GM23338 (cell line): Measurements from ENCODE around the gene SORBS1.

Experiments
- CREB1 ChIP-seq: fragments of 250-450 bp; sonication (Bioruptor Pico); IDR thresholded peaks from 2 replicates; pipeline ENCODE4 v1.5.0; 2020; ENCODE audit warnings: low read depth, mild to moderate bottlenecking, moderate library complexity
- CTCF ChIP-seq, 2 experiments: fragments of 200-600 bp in 1 of 2; sonication (generic) in 1 of 2; conservative IDR thresholded peaks; 2 replicates each; pipeline versions ENCODE4 v1.5.1 to v1.6.1; 2016 to 2017; ENCODE audit warnings: antibody characterized with exemption in 2 of 2, low read depth in 2 of 2, mild to moderate bottlenecking in 2 of 2, moderate library complexity in 1 of 2
- ETS1 ChIP-seq: IDR thresholded peaks from 2 replicates; pipeline ENCODE4 v1.6.1; 2016; ENCODE audit warnings: antibody characterized with exemption
- EZH2 ChIP-seq: fragments of 200-600 bp; sonication (generic); IDR thresholded peaks from one replicate; pipeline ENCODE4 v1.8.0; 2017; ENCODE audit warnings: antibody characterized with exemption, mild to moderate bottlenecking, low read depth; ENCODE audit not compliant: unreplicated experiment
- EZH2phosphoT487 ChIP-seq: fragments of 200-600 bp; sonication (generic); IDR thresholded peaks from one replicate; pipeline ENCODE4 v1.8.1; 2018; ENCODE audit warnings: antibody characterized with exemption; ENCODE audit not compliant: unreplicated experiment
- JUNB ChIP-seq: IDR thresholded peaks from one replicate; pipeline ENCODE4 v1.6.1; 2016; ENCODE audit warnings: antibody characterized with exemption; ENCODE audit not compliant: unreplicated experiment
- NANOG ChIP-seq: IDR thresholded peaks from 2 replicates; pipeline ENCODE4 v1.6.1; 2016; ENCODE audit warnings: antibody characterized with exemption, borderline replicate concordance
- POLR2AphosphoS5 ChIP-seq: IDR thresholded peaks from 2 replicates; pipeline ENCODE4 v1.6.1; 2016; ENCODE audit warnings: antibody characterized with exemption, low read depth
- REST ChIP-seq: IDR thresholded peaks from one replicate; pipeline ENCODE4 v1.6.1; 2018; ENCODE audit warnings: antibody characterized with exemption; ENCODE audit not compliant: unreplicated experiment
- ZNF114 ChIP-seq: fragments of 250-450 bp; sonication (Bioruptor Pico); IDR thresholded peaks from 2 replicates; pipeline ENCODE4 v1.5.0; 2020; ENCODE audit warnings: mild to moderate bottlenecking, moderate library complexity
- ZNF331 ChIP-seq: fragments of 250-450 bp; sonication (Bioruptor Pico); IDR thresholded peaks from 2 replicates; pipeline ENCODE4 v1.5.0; 2020; ENCODE audit warnings: low read depth, mild to moderate bottlenecking, moderate library complexity

- no peak for TF ChIP-seq CTCF (conservative IDR thresholded peaks at IDR 0.05; ENCODE audit: low read depth in 2 of 2)
- no peak for TF ChIP-seq EZH2
- TF ChIP-seq POLR2AphosphoS5, result no peak
- no peak for TF ChIP-seq CREB1 (CRISPR knock-in tag)
- TF ChIP-seq EZH2phosphoT487, result no peak
- TF ChIP-seq ZNF331 (CRISPR knock-in tag), result no peak
- no peak for TF ChIP-seq NANOG
- no peak for TF ChIP-seq REST
- TF ChIP-seq JUNB, result no peak
- TF ChIP-seq ETS1, result no peak
- no peak for TF ChIP-seq ZNF114 (CRISPR knock-in tag)
Observed at GRCh38 chr10:95394161-95394880, 166.8 kb downstream of the SORBS1 start.
